Osteoblast (primary cell): Measurements from ENCODE around the gene FBXL7. TPM values are rescaled to one million over a fixed set of nuclear protein-coding genes. Genes with fewer than 3 reads are reported as not detected.
A peak's percentile ranks its signal among the peaks of the same experiment; 100 is the strongest.

Experiments
- DNase-seq: peaks from one replicate; pipeline ENCODE4 v3.0.0; 2011; ENCODE audit warnings: low spot score, mixed read lengths; ENCODE audit not compliant: insufficient read length; ENCODE audit errors: missing footprints
- H2AFZ ChIP-seq: 2 replicates; pipeline ENCODE4 v1.6.0; 2011; ENCODE audit warnings: mild to moderate bottlenecking, low read length
- H3K27ac ChIP-seq: 2 replicates; pipeline ENCODE4 v1.5.1; 2011; ENCODE audit warnings: mild to moderate bottlenecking, low read depth, low read length, moderate library complexity
- H3K27me3 ChIP-seq: 2 replicates; pipeline ENCODE4 v1.6.0; 2012; ENCODE audit warnings: mild to moderate bottlenecking, control low read depth, inconsistent platforms, low read length, moderate library complexity; ENCODE audit not compliant: insufficient read depth
- H3K36me3 ChIP-seq: 2 replicates; pipeline ENCODE4 v1.5.1; 2011; ENCODE audit warnings: mild to moderate bottlenecking, low read length, control low read depth, moderate library complexity; ENCODE audit not compliant: insufficient read depth
- H3K4me1 ChIP-seq: 2 replicates; pipeline ENCODE4 v1.5.1; 2011; ENCODE audit warnings: mild to moderate bottlenecking, low read length, control low read depth, moderate library complexity; ENCODE audit not compliant: insufficient read depth
- H3K4me2 ChIP-seq: 2 replicates; pipeline ENCODE4 v1.6.0; 2011; ENCODE audit warnings: mild to moderate bottlenecking, low read length; ENCODE audit not compliant: insufficient read depth
- H3K4me3 ChIP-seq: fragments of 200-600 bp; sonication (generic); 3 replicates; pipeline ENCODE4 v1.5.1; 2012; ENCODE audit warnings: mild to moderate bottlenecking, low read length, inconsistent platforms; ENCODE audit not compliant: insufficient read depth
- H3K79me2 ChIP-seq: 2 replicates; pipeline ENCODE4 v1.6.0; 2012; ENCODE audit warnings: mild to moderate bottlenecking, low read length, control low read depth, inconsistent platforms; ENCODE audit not compliant: insufficient read depth
- H3K9me3 ChIP-seq: 2 replicates; pipeline ENCODE4 v1.5.1; 2011; ENCODE audit warnings: low read depth, low read length, control low read depth
- H4K20me1 ChIP-seq: 2 replicates; pipeline ENCODE4 v1.6.0; 2012; ENCODE audit warnings: mild to moderate bottlenecking, low read length, control low read depth; ENCODE audit not compliant: insufficient read depth
- CTCF ChIP-seq: IDR thresholded peaks from 2 replicates; pipeline ENCODE4 v1.5.1; 2011; ENCODE audit warnings: mild to moderate bottlenecking, low read depth, low read length, moderate library complexity; ENCODE audit errors: extremely low read depth
- total RNA-seq: library from RNA; depleted of rRNA; stranded (reverse); fragments of >200 nt; gene quantifications from 2 replicates; pipeline ENCODE4 v1.2.3, GENCODE V29; 2012

The FBXL7 gene
- total RNA-seq, 1 donor = 13.4 TPM

- no peak for DNase-seq
- H3K4me3 ChIP-seq = no peak overlapping the region
- H3K27ac ChIP-seq = no peak overlapping the region
- H4K20me1 ChIP-seq = peaks cover 46% of the 10 kb centered on the region
- no peaks in the 10 kb centered on the region for H3K36me3 ChIP-seq
- no peak overlapping the region for H2AFZ ChIP-seq
- H3K4me2 ChIP-seq = no peak overlapping the region
- peaks cover 10% of the 10 kb centered on the region for H3K4me1 ChIP-seq
- no peaks in the 10 kb centered on the region for H3K27me3 ChIP-seq
- TF ChIP-seq CTCF = no peak
- peaks cover 8% of the 10 kb centered on the region for H3K79me2 ChIP-seq
- H3K9me3 ChIP-seq = no peaks in the 10 kb centered on the region
Observed at GRCh38 chr5:15790446-15791018, 290.6 kb downstream of the FBXL7 start.

DNA sequence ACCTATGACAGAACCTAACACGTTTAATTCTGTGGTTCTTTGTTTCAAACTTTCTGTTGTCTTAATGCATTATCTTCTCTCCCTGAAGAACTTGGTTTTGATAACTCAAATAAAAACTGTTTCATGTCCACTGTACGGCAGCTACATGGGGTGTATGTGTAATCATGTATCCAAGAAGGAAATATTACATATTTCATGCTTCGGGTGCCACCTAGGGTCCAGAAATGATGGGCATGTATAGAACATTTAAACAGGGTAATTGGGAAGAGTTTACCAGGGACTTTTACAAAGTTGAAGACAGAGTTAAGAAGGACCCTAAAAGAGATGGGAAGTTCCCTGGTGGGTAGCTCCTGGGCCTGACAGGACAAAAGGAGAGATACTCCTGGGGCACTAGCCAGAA lies 291.3 kb downstream of the FBXL7 start:
- H3K4me1 ChIP-seq = peaks cover 10% of the 10 kb centered on the region
- no peak overlapping the region for H3K4me3 ChIP-seq
- H2AFZ ChIP-seq = no peak overlapping the region
- H4K20me1 ChIP-seq = peaks cover 48% of the 10 kb centered on the region
- no peaks in the 10 kb centered on the region for H3K9me3 ChIP-seq
- peaks cover 8% of the 10 kb centered on the region for H3K79me2 ChIP-seq
- H3K27me3 ChIP-seq = no peaks in the 10 kb centered on the region
- no peak overlapping the region for H3K27ac ChIP-seq
- DNase-seq = no peak
- peak overlapping the region; percentile 56 for H3K4me2 ChIP-seq
- H3K36me3 ChIP-seq = no peaks in the 10 kb centered on the region
- TF ChIP-seq CTCF = peak; percentile 41

GRCh38 chr5:15791859-15792258 lies 291.9 kb downstream of the FBXL7 start:
- Histone ChIP-seq H3K4me2 (peak overlapping the region; percentile 56), H3K4me3 (no peak overlapping the region), H3K4me1 (peaks cover 10% of the 10 kb centered on the region), H3K79me2 (peaks cover 8% of the 10 kb centered on the region), H3K27me3 (no peaks in the 10 kb centered on the region), H2AFZ (no peak overlapping the region), H3K9me3 (no peaks in the 10 kb centered on the region), H3K27ac (no peak overlapping the region), H3K36me3 (no peaks in the 10 kb centered on the region), H4K20me1 (peaks cover 48% of the 10 kb centered on the region)
- no peak for TF ChIP-seq CTCF
- peak; percentile 60 for DNase-seq

DNA sequence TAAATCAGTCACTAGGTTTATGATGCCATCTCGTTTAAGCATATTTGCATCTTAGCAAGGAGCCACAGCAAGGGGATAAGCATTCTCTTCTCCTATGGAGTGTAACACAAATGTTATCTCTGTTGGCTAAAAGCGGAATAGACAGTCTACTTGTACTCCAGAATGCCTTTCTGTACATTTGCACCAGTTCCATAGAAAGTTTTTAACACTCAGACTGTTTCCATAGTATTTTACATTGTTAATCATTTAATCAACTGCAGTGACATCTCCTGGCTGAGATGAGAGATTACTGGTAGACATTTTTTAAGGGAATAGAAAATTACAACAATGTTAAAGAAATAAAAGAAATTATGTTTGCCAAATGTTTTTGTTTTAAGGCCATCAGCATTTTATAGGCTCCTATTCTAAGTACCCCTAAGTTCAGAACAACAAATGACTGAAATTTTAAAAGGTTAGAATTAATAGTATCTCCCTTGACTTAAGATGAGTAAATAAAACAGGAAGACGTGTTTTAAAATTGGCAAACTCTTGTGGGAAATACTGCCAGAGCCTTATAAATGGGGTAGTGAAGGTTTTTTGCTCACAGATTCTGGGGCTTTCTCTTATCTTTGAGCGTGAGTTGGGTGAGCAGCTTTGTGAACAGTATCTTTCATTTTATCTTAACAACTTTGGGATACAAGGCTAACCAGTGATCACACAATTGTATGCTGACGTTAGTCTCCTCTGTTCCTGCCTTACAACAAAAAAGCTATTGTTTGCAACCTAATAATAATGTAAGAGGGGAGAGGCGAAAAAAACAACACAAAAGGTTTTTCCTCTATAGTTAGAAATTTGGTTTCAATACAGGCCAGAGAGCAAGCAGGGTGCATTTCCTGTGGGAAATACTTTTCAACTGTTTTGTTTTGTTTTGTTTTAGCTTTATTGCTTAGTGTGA lies 294.3 kb downstream of the FBXL7 start:
- no peak overlapping the region for H3K27ac ChIP-seq
- no peak for DNase-seq
- H3K79me2 ChIP-seq = peaks cover 13% of the 10 kb centered on the region
- peaks cover 10% of the 10 kb centered on the region for H3K4me1 ChIP-seq
- H3K4me3 ChIP-seq = no peak overlapping the region
- peaks cover 57% of the 10 kb centered on the region for H4K20me1 ChIP-seq
- no peaks in the 10 kb centered on the region for H3K9me3 ChIP-seq
- peak; percentile 49 for TF ChIP-seq CTCF
- H2AFZ ChIP-seq = no peak overlapping the region
- H3K4me2 ChIP-seq = no peak overlapping the region
- H3K27me3 ChIP-seq = no peaks in the 10 kb centered on the region
- no peaks in the 10 kb centered on the region for H3K36me3 ChIP-seq
